Caki2 (cell line): ENCODE data around the gene PNLIP. TPM values are rescaled to one million over a fixed set of nuclear protein-coding genes. Genes with fewer than 3 reads are reported as not detected.
A peak's percentile ranks its signal among the peaks of the same experiment; 100 is the strongest.

Source experiments
- DNase-seq: peaks from one replicate; pipeline ENCODE4 v3.0.0-alpha.2; 2015; ENCODE audit warnings: low read depth
- in situ Hi-C: cut with HindIII; loops from 2 replicates; pipeline ENCODE4 v1.10.0; 2016; ENCODE audit warnings: low sequenced_read_pairs, low pct_unique_long_range_greater_than_20kb, mixed read lengths
- total RNA-seq: library from RNA; depleted of rRNA; stranded (reverse); fragments of >200 nt; shearing (Covaris generic); gene quantifications from 2 replicates; pipeline ENCODE4 v1.2.3, GENCODE V29; 2014; ENCODE audit warnings: low replicate concordance; rRNA removed

Gene PNLIP
- total RNA-seq, 1 experiment from 2014 or later, result not detected

DNA sequence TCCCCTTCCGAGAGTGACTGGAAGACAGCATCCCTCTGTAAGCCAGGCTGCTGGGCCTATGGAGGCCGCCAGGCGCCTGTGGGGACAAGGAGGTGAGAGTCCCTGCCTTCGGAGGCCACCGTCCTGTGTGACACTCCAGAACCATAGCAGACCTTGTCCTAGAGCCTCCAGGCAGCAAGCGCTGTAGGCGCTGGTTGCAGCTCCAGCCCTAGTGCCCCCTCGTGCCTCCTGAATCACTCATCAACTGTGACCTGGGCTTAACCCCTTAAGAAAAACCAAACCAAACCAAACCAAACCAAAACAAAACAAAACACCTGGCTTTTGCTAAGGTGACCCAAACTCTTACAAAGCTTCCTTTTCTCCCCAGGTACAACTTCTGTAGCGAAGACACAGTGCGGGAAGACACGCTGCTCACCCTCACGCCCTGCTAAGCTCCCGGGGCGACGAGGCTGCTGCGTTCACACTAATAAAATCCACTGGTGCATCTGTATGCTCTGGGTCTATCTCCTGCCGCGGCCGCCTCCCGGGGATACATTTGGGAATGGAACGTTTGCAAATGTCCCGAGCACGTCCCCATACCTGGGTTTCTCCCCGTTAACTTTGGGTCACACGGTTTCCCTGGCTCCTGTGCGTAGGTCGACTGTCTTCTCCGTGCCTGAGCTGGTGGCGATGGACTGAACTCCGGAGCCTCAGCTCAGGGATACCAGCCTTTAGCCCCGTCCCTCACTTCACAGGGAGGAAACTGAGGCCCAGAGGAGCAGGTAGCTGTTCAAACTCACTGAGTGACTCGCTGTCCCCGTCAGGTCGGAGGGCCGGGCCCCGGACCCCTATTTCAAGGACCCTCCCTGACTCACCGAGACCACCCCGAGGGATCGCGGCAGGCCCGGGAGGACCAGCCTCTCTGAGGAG is 63.2 kb downstream of the PNLIP start:
- DNase-seq, result peak; percentile 9
- in situ Hi-C loops, result no loop called here

DNA sequence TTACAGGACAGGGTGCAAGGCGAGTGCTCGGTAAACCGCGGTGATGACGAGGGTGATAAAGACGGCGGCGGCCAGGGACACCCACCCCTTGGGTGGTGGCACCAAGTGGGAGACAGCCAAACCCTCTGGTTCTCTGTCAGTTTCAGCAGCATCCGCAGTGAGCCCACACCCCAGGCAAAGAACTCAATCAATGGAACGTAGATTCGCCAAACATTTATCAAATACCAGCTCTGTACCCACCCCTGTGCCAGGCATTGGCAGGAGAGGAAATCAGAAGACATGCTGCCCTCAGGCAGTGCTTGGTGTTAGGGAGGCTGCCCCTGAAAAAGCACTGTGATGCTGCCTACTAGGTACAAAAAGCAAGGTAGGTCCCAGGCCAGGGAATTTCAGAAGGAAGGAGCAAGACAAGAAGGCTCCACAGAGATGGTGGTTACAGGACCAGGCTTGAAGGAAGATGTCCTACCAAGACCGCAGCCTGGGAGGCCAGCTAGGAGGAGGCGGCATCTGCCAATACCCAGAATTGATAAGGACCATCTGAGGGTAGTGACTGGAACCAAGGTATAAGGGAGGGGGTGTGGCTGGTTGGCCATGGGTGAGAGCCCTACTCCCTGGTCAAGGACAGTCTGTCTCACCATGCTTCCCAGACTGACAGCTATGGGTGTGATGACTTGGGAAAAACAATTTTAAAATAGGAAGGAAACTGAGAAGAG is 64.9 kb downstream of the PNLIP start:
- DNase-seq, result no peak
- in situ Hi-C loops, result no loop called here

DNA sequence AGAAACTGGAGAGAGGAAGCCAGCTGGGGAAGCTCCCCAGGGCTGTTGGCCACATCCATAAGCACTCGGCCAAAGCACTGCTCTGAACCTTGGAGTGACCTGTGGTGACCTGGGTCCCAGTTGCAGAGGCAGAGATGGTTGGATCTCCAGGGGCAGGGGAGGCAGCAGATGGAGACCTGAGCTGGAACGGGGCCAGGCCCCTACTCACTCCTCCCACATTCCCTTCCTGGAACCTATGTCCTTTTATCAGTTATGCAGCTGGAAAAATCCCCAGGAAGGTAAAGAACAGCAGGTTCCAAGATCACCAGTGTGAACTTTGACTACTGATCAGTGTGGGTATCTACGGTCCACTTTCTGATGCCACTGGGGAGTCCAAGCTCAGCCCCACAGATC is 65.4 kb downstream of the PNLIP start:
- in situ Hi-C loops, result no loop called here
- DNase-seq, result no peak

DNA sequence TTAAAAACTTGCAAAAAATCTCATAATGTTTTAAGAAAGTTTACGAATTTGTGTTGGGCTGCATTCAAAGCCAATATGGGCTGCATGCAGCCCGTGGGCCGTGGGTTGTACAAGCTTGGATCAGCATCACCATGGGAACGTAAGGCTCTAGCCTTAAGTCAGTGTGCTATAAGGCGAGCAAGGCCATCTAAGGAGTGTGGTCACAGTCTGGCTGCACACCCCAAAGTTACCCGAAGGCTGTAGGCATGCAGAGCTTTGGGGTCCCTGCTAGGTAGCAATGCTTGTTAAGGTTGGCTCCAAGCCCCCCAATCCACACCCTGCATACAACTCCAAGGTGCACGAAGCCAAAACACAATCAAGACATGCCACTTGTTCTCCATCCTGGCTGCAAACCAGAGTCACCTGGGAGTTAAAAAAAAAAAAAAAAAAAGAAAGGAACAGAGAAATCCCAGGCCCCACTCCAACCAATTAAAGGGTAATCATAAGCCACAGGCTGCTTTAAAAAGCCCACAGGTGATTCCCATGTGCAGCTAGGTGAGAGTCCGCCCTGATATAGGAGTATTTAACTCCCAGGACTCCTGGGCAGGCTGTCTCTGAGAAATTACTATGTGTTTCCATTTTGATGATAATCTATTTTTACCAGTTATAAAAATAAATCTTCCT is 66.5 kb downstream of the PNLIP start:
- in situ Hi-C loops, result no loop called here
- no peak for DNase-seq

- DNase-seq, result no peak
- in situ Hi-C loops, result no loop called here
Measured at GRCh38 chr10:116613471-116613870, 67.7 kb downstream of the PNLIP start.

DNA sequence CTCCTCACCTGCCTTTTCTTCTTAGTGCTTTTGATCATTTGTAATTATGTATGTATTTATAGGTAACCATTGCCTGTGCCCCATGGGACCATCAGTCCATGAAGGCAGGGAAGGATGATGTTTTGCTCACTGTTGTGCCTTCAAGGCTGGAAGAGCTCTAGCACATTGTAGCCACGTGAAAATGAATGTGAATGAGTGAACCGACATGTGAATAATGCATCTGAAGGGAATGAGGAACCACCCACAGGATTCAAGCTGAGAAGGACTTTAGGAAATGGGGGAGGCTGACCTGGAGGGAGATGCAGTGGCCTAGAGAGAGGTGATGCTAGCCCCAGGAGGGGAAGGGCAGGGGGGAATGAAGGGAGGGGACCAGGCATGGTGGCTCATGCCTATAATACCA is 69.1 kb downstream of the PNLIP start:
- DNase-seq, result no peak
- in situ Hi-C loops, result no loop called here

GRCh38 chr10:116615199-116615776 is 69.6 kb downstream of the PNLIP start:
- in situ Hi-C loops, result no loop called here
- DNase-seq, result no peak

Other genes starting within 250 kb of the PNLIP start
- gene CCDC172, start 221.5 kb upstream of the PNLIP start, total RNA-seq, result not detected in 2 replicates
- gene PNLIPRP3, start 118.1 kb upstream of the PNLIP start, total RNA-seq, result not detected in 2 replicates
- gene PNLIPRP1, start 45.0 kb downstream of the PNLIP start, total RNA-seq, result not detected in 2 replicates
- 1.4 TPM in 1 of 2 replicates, not detected in the other for gene PNLIPRP2, start 75.0 kb downstream of the PNLIP start, total RNA-seq
- 18.1 and 23.4 TPM in 2 replicates for gene HSPA12A, start 196.6 kb downstream of the PNLIP start, total RNA-seq